Measurements from ENCODE around the gene PARK7.

- TF ChIP-seq POLR2AphosphoS5 (IDR thresholded peaks at IDR 0.05; ENCODE audit: low read depth, low read length): no peak
- no peak for TF ChIP-seq TAF1 (IDR thresholded peaks at IDR 0.05; ENCODE audit: borderline replicate concordance, insufficient read depth, low read length)
- TF ChIP-seq SIN3A (IDR thresholded peaks at IDR 0.05; ENCODE audit: borderline replicate concordance, insufficient read depth, low read length): no peak
- TF ChIP-seq, protein P1, sequence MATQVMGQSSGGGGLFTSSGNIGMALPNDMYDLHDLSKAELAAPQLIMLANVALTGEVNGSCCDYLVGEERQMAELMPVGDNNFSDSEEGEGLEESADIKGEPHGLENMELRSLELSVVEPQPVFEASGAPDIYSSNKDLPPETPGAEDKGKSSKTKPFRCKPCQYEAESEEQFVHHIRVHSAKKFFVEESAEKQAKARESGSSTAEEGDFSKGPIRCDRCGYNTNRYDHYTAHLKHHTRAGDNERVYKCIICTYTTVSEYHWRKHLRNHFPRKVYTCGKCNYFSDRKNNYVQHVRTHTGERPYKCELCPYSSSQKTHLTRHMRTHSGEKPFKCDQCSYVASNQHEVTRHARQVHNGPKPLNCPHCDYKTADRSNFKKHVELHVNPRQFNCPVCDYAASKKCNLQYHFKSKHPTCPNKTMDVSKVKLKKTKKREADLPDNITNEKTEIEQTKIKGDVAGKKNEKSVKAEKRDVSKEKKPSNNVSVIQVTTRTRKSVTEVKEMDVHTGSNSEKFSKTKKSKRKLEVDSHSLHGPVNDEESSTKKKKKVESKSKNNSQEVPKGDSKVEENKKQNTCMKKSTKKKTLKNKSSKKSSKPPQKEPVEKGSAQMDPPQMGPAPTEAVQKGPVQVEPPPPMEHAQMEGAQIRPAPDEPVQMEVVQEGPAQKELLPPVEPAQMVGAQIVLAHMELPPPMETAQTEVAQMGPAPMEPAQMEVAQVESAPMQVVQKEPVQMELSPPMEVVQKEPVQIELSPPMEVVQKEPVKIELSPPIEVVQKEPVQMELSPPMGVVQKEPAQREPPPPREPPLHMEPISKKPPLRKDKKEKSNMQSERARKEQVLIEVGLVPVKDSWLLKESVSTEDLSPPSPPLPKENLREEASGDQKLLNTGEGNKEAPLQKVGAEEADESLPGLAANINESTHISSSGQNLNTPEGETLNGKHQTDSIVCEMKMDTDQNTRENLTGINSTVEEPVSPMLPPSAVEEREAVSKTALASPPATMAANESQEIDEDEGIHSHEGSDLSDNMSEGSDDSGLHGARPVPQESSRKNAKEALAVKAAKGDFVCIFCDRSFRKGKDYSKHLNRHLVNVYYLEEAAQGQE (IDR thresholded peaks at IDR 0.05; ENCODE audit: insufficient read depth in 1 of 2, low read depth in 2 of 2, low read length in 2 of 2): no peak
- no peak for TF ChIP-seq FOXP2 (optimal IDR thresholded peaks at IDR 0.05; ENCODE audit: borderline replicate concordance, extremely low read depth, extremely low read length, insufficient read depth)
Observed at GRCh38 chr1:8012955-8013354, 51.4 kb downstream of the PARK7 start.

Measured in PFSK-1 (cell line).